GM12891 (cell line): Measurements from ENCODE around the gene RAB11FIP4.

Experiments used
- POLR2A ChIP-seq: IDR thresholded peaks from 2 replicates; pipeline ENCODE4 v1.6.1; 2011; ENCODE audit warnings: low read depth, low read length, control low read depth
- POLR2AphosphoS5 ChIP-seq: IDR thresholded peaks from 2 replicates; pipeline ENCODE4 v1.6.1; 2011; ENCODE audit warnings: low read depth, low read length, control low read depth

DNA sequence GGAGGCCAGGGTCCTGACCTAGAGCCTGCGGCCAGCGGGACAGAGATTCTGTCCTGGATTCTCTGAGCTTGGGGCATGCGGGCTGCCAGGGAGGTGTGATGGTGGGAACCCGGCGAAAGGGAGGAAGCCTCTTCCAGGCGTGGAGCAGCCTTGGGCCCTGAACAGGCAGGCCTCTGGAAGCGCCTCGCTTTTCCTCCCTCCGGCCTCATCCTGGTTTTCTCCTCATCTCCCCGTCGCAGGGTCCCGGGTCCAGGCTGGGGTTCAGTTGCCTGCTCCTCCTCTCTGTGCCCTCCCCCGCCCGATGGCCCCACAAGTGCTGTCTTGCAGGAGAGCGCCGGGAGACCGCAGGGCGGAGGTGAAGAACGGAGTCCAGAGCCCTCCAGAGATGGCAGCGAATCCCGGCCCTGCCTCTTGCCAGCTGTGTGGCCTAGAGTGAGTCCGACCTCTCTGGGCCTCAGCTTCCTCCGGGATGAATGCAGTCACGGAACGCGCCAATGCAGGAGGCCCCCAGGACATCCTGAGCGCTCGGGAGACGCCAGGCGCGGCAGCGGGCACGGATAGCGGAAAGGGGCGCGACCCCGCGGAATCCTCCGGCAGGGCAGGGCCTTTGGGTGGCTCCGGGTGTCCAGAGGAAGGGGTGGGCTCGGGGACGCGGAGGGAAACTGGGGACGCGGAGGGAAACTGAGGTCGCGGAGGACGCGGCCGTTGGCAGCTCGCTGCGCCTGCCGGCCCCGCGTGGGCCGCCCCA is 553 bp upstream of the RAB11FIP4 start:
- no peak for TF ChIP-seq POLR2A
- no peak for TF ChIP-seq POLR2AphosphoS5
